ENCODE data around the gene OBI1.

OBI1 gene

GRCh38 chr13:78602561-78603239, 56.3 kb downstream of the OBI1 start:
- DNase-seq (ENCODE audit: low read depth): no peak

GRCh38 chr13:78601874-78602560, 56.9 kb downstream of the OBI1 start:
- DNase-seq (ENCODE audit: low read depth): no peak

- no peak for DNase-seq (ENCODE audit: low read depth)
These were observed 57.7 kb downstream of the OBI1 start for GRCh38 chr13:78601124-78601873.

- DNase-seq (ENCODE audit: low read depth): no peak
These were observed 58.6 kb downstream of the OBI1 start for GRCh38 chr13:78600280-78600883.

- no peak for DNase-seq (ENCODE audit: low read depth)
These were observed 59.2 kb downstream of the OBI1 start for GRCh38 chr13:78599645-78600279.

- no peak for DNase-seq (ENCODE audit: low read depth)
These were observed 59.9 kb downstream of the OBI1 start for GRCh38 chr13:78598966-78599644.

GRCh38 chr13:78598116-78598781, 60.7 kb downstream of the OBI1 start:
- DNase-seq (ENCODE audit: low read depth): no peak

GRCh38 chr13:78597602-78597932, 61.4 kb downstream of the OBI1 start:
- DNase-seq (ENCODE audit: low read depth): no peak

- no peak for DNase-seq (ENCODE audit: low read depth)
These were observed 62.0 kb downstream of the OBI1 start for GRCh38 chr13:78596736-78597601.

- DNase-seq (ENCODE audit: low read depth): no peak
These were observed 62.6 kb downstream of the OBI1 start for GRCh38 chr13:78596399-78596735.

GRCh38 chr13:78595495-78596398, 63.2 kb downstream of the OBI1 start:
- no peak for DNase-seq (ENCODE audit: low read depth)

- no peak for DNase-seq (ENCODE audit: low read depth)
These were observed 64.4 kb downstream of the OBI1 start for GRCh38 chr13:78594456-78594975.

- DNase-seq (ENCODE audit: low read depth): no peak
These were observed 65.1 kb downstream of the OBI1 start for GRCh38 chr13:78593652-78594455.

GRCh38 chr13:78593129-78593528, 65.8 kb downstream of the OBI1 start:
- no peak for DNase-seq (ENCODE audit: low read depth)

GRCh38 chr13:78592584-78592983, 66.4 kb downstream of the OBI1 start:
- no peak for DNase-seq (ENCODE audit: low read depth)

GRCh38 chr13:78589206-78589605, 69.7 kb downstream of the OBI1 start:
- DNase-seq (ENCODE audit: low read depth): no peak

GRCh38 chr13:78587395-78587794, 71.6 kb downstream of the OBI1 start:
- no peak for DNase-seq (ENCODE audit: low read depth)

- no peak for DNase-seq (ENCODE audit: low read depth)
These were observed 72.2 kb downstream of the OBI1 start for GRCh38 chr13:78586706-78587105.
